ENCODE data around the gene FGF19. TPM values are rescaled to one million over a fixed set of nuclear protein-coding genes. Genes with fewer than 3 reads are reported as not detected.

The FGF19 gene
- polyA plus RNA-seq, 1 donor from 2014 or later = 4.6 TPM

- no peak overlapping the region for H2AFZ ChIP-seq (ENCODE audit: low read depth, low read length)
- H3K79me2 ChIP-seq (replicated peaks; ENCODE audit: insufficient read depth, low read length) = no peaks in the 10 kb centered on the region
- no peak overlapping the region for H3K27ac ChIP-seq (ENCODE audit: low read length)
- no peak overlapping the region for H3K4me2 ChIP-seq (ENCODE audit: low read length)
- H4K20me1 ChIP-seq (ENCODE audit: insufficient read depth) = no peaks in the 10 kb centered on the region
- H3F3A ChIP-seq (ENCODE audit: insufficient read depth, low read length, poor library complexity, severe bottlenecking) = no peaks in the 10 kb centered on the region
- no peaks in the 10 kb centered on the region for H3K9me2 ChIP-seq (ENCODE audit: insufficient read depth, low read length)
- no peak for TF ChIP-seq TAF1 (IDR thresholded peaks at IDR 0.05; ENCODE audit: low read depth)
- no peak for TF ChIP-seq EZH2 (IDR thresholded peaks at IDR 0.05; ENCODE audit: borderline replicate concordance, insufficient read depth, low read length, poor library complexity, severe bottlenecking)
- no peak for TF ChIP-seq POLR2AphosphoS5 (IDR thresholded peaks at IDR 0.05)
- no peak for TF ChIP-seq EP300 (conservative IDR thresholded peaks at IDR 0.05; ENCODE audit: poor library complexity, severe bottlenecking)
- no peak for TF ChIP-seq MXI1 (conservative IDR thresholded peaks at IDR 0.05; ENCODE audit: poor library complexity, severe bottlenecking)
- TF ChIP-seq RAD21 (conservative IDR thresholded peaks at IDR 0.05) = no peak
- TF ChIP-seq CTCF (IDR thresholded peaks at IDR 0.05; ENCODE audit: poor library complexity, severe bottlenecking) = no peak
- no peak for TF ChIP-seq REST (IDR thresholded peaks at IDR 0.05; ENCODE audit: borderline replicate concordance)
- no peak for TF ChIP-seq SMC3 (conservative IDR thresholded peaks at IDR 0.05; ENCODE audit: poor library complexity)
- H3K9ac ChIP-seq (ENCODE audit: low read length) = no peak overlapping the region
- H3K27me3 ChIP-seq (ENCODE audit: insufficient read depth, low read depth, low read length) = no peaks in the 10 kb centered on the region
- H3K4me3 ChIP-seq (ENCODE audit: low read length) = no peak overlapping the region
- H3K9me3 ChIP-seq (ENCODE audit: low read length) = no peaks in the 10 kb centered on the region
- no peaks in the 10 kb centered on the region for H3K36me3 ChIP-seq (ENCODE audit: insufficient read depth, low read length)
These were observed 15.1 kb upstream of the FGF19 start for GRCh38 chr11:69718912-69719311.

- Histone ChIP-seq H3K9me3 (ENCODE audit: low read length) (no peaks in the 10 kb centered on the region), H3K27ac (ENCODE audit: low read length) (no peak overlapping the region), H3K4me2 (ENCODE audit: low read length) (no peak overlapping the region), H3K9me2 (ENCODE audit: insufficient read depth, low read length) (no peaks in the 10 kb centered on the region), H3K79me2 (replicated peaks; ENCODE audit: insufficient read depth, low read length) (no peaks in the 10 kb centered on the region), H3K4me3 (ENCODE audit: low read length) (no peak overlapping the region), H3K36me3 (ENCODE audit: insufficient read depth, low read length) (no peaks in the 10 kb centered on the region), H2AFZ (ENCODE audit: low read depth, low read length) (no peak overlapping the region), H4K20me1 (ENCODE audit: insufficient read depth) (no peaks in the 10 kb centered on the region), H3K27me3 (ENCODE audit: insufficient read depth, low read depth, low read length) (no peaks in the 10 kb centered on the region), H3K9ac (ENCODE audit: low read length) (no peak overlapping the region), H3F3A (ENCODE audit: insufficient read depth, low read length, poor library complexity, severe bottlenecking) (no peaks in the 10 kb centered on the region)
- TF ChIP-seq CTCF (IDR thresholded peaks at IDR 0.05; ENCODE audit: poor library complexity, severe bottlenecking) (peak; percentile 59), RAD21 (conservative IDR thresholded peaks at IDR 0.05) (peak; percentile 57), EZH2 (IDR thresholded peaks at IDR 0.05; ENCODE audit: borderline replicate concordance, insufficient read depth, low read length, poor library complexity, severe bottlenecking) (no peak), SMC3 (conservative IDR thresholded peaks at IDR 0.05; ENCODE audit: poor library complexity) (peak; percentile 63)
These were observed 14.3 kb upstream of the FGF19 start for GRCh38 chr11:69718147-69718546.
